OCI-LY1 (cell line): Measurements from ENCODE around the gene SOX10.

ENCODE experiments used
- H2AFZ ChIP-seq: fragments of 200-600 bp; sonication (generic), shearing (Covaris generic); 2 replicates; pipeline ENCODE4 v1.6.0; 2014; ENCODE audit warnings: antibody characterized with exemption, mild to moderate bottlenecking, low read length
- H3F3A ChIP-seq: fragments of 200-600 bp; sonication (generic), shearing (Covaris generic); 2 replicates; pipeline ENCODE4 v1.6.0; 2014; ENCODE audit warnings: mild to moderate bottlenecking, antibody characterized with exemption, low read length, moderate library complexity; ENCODE audit not compliant: insufficient read depth
- H3K27ac ChIP-seq: fragments of 200-600 bp; sonication (generic); 2 replicates; pipeline ENCODE4 v1.5.1; 2014; ENCODE audit warnings: low read length, mixed run types, mild to moderate bottlenecking, low read depth; ENCODE audit not compliant: poor library complexity, severe bottlenecking
- H3K27me3 ChIP-seq: fragments of 200-600 bp; sonication (generic); 2 replicates; pipeline ENCODE4 v1.6.0; 2014; ENCODE audit warnings: antibody characterized with exemption, mild to moderate bottlenecking, low read length, moderate library complexity; ENCODE audit not compliant: insufficient read depth
- H3K36me3 ChIP-seq: fragments of 200-600 bp; sonication (generic); 2 replicates; pipeline ENCODE4 v1.6.1; 2014; ENCODE audit warnings: mild to moderate bottlenecking, antibody characterized with exemption, low read length, moderate library complexity, mixed read lengths; ENCODE audit not compliant: insufficient read depth
- H3K4me1 ChIP-seq: fragments of 200-600 bp; sonication (generic); 2 replicates; pipeline ENCODE4 v1.5.1; 2014; ENCODE audit warnings: mild to moderate bottlenecking, low read length, moderate library complexity; ENCODE audit not compliant: insufficient read depth, severe bottlenecking
- H3K4me2 ChIP-seq: fragments of 200-600 bp; sonication (generic), shearing (Covaris generic); 2 replicates; pipeline ENCODE4 v1.6.1; 2014; ENCODE audit warnings: low read length
- H3K4me3 ChIP-seq: fragments of 200-600 bp; sonication (generic); 2 replicates; pipeline ENCODE4 v1.5.1; 2014; ENCODE audit warnings: low read length, low read depth, mild to moderate bottlenecking, mixed read lengths; ENCODE audit not compliant: poor library complexity, severe bottlenecking
- H3K79me2 ChIP-seq: fragments of 200-600 bp; shearing (Covaris generic); 2 replicates; pipeline ENCODE4 v1.6.1; 2016; ENCODE audit warnings: mixed run types, low read length, mixed read lengths; ENCODE audit not compliant: insufficient read depth
- H3K9ac ChIP-seq: fragments of 200-600 bp; sonication (generic), shearing (Covaris generic); 2 replicates; pipeline ENCODE4 v1.6.1; 2014; ENCODE audit warnings: mild to moderate bottlenecking, low read length, mixed read lengths
- H3K9me2 ChIP-seq: fragments of 200-600 bp; sonication (generic), shearing (Covaris generic); 2 replicates; pipeline ENCODE4 v1.6.1; 2014; ENCODE audit warnings: low read depth, mild to moderate bottlenecking, low read length, mixed read lengths
- H3K9me3 ChIP-seq: fragments of 200-600 bp; shearing (Covaris generic); 2 replicates; pipeline ENCODE4 v1.6.1; 2014; ENCODE audit warnings: low read length, mixed read lengths
- H4K20me1 ChIP-seq: fragments of 200-600 bp; sonication (generic), shearing (Covaris generic); 2 replicates; pipeline ENCODE4 v1.6.0; 2016; ENCODE audit warnings: mild to moderate bottlenecking, low read length; ENCODE audit not compliant: insufficient read depth
- CTCF ChIP-seq: fragments of 200-600 bp; sonication (generic), shearing (Covaris generic); IDR thresholded peaks from 2 replicates; pipeline ENCODE4 v1.5.1; 2017; ENCODE audit warnings: mild to moderate bottlenecking, antibody characterized with exemption, low read length, moderate library complexity, mixed read lengths
- EZH2 ChIP-seq: fragments of 200-600 bp; sonication (generic), shearing (Covaris generic); IDR thresholded peaks from 2 replicates; pipeline ENCODE4 v1.8.0; 2017; ENCODE audit warnings: borderline replicate concordance, mixed run types, mild to moderate bottlenecking, antibody characterized with exemption, low read length, moderate library complexity, mixed read lengths

Gene SOX10

GRCh38 chr22:37932401-37932800 is 52.0 kb downstream of the SOX10 start:
- no peak overlapping the region for H3K27ac ChIP-seq
- H3K4me2 ChIP-seq, result no peak overlapping the region
- H3K79me2 ChIP-seq, result no peaks in the 10 kb centered on the region
- H3K27me3 ChIP-seq, result no peaks in the 10 kb centered on the region
- H4K20me1 ChIP-seq, result no peaks in the 10 kb centered on the region
- no peaks in the 10 kb centered on the region for H3K9me2 ChIP-seq
- TF ChIP-seq CTCF, result no peak
- no peak for TF ChIP-seq EZH2
- no peaks in the 10 kb centered on the region for H3K9me3 ChIP-seq
- no peaks in the 10 kb centered on the region for H3F3A ChIP-seq
- no peaks in the 10 kb centered on the region for H3K4me1 ChIP-seq
- H3K4me3 ChIP-seq, result no peak overlapping the region
- H3K9ac ChIP-seq, result no peak overlapping the region
- H2AFZ ChIP-seq, result no peak overlapping the region
- peaks cover 19% of the 10 kb centered on the region; the same call in 1 of the 2 replicates for H3K36me3 ChIP-seq

GRCh38 chr22:37931893-37932389 is 52.4 kb downstream of the SOX10 start:
- Histone ChIP-seq H3K4me2 (no peak overlapping the region), H3K27ac (no peak overlapping the region), H3K9me3 (no peaks in the 10 kb centered on the region), H3K9me2 (no peaks in the 10 kb centered on the region), H3K4me3 (no peak overlapping the region), H3K4me1 (no peaks in the 10 kb centered on the region), H2AFZ (no peak overlapping the region), H3K36me3 (peaks cover 24% of the 10 kb centered on the region; the same call in 1 of the 2 replicates), H3K79me2 (no peaks in the 10 kb centered on the region), H3K9ac (no peak overlapping the region), H3K27me3 (no peaks in the 10 kb centered on the region), H3F3A (no peaks in the 10 kb centered on the region), H4K20me1 (no peaks in the 10 kb centered on the region)
- TF ChIP-seq EZH2, result no peak
- TF ChIP-seq CTCF, result no peak

- H3K4me1 ChIP-seq, result no peaks in the 10 kb centered on the region
- no peaks in the 10 kb centered on the region for H3K79me2 ChIP-seq
- peaks cover 32% of the 10 kb centered on the region; the same call in 1 of the 2 replicates for H3K36me3 ChIP-seq
- no peaks in the 10 kb centered on the region for H3K9me2 ChIP-seq
- no peak overlapping the region for H3K27ac ChIP-seq
- H3K4me3 ChIP-seq, result no peak overlapping the region
- H3K9me3 ChIP-seq, result no peaks in the 10 kb centered on the region
- no peak overlapping the region for H3K4me2 ChIP-seq
- no peak overlapping the region for H2AFZ ChIP-seq
- no peaks in the 10 kb centered on the region for H3K27me3 ChIP-seq
- H3K9ac ChIP-seq, result no peak overlapping the region
- H4K20me1 ChIP-seq, result no peaks in the 10 kb centered on the region
- TF ChIP-seq EZH2 (no peak), CTCF (0 out of 2 replicates have a peak, but pooled peaks have one; percentile 4)
- no peaks in the 10 kb centered on the region for H3F3A ChIP-seq
These were observed 53.4 kb downstream of the SOX10 start for GRCh38 chr22:37930952-37931440.
